IPS-18a (cell line): ENCODE measurements around the gene ZNF30.
"Not testable (repeated sequence)": the region's sequence is repeated elsewhere in the genome, so short reads cannot be mapped to it uniquely, and the experiment has no call there.

Source experiments
- H3K27ac ChIP-seq: one replicate; pipeline ENCODE4 v1.5.1; 2013; ENCODE audit warnings: low read length
- H3K27me3 ChIP-seq: one replicate; pipeline ENCODE4 v1.6.1; 2013; ENCODE audit warnings: mild to moderate bottlenecking, low read length; ENCODE audit not compliant: control insufficient read depth, insufficient read depth
- H3K36me3 ChIP-seq: one replicate; pipeline ENCODE4 v1.6.1; 2013; ENCODE audit warnings: low read depth, low read length; ENCODE audit not compliant: control insufficient read depth
- H3K4me1 ChIP-seq: one replicate; pipeline ENCODE4 v1.6.1; 2013; ENCODE audit warnings: low read depth, low read length; ENCODE audit not compliant: control insufficient read depth
- H3K4me3 ChIP-seq: one replicate; pipeline ENCODE4 v1.5.1; 2013; ENCODE audit warnings: low read length
- H3K9ac ChIP-seq: one replicate; pipeline ENCODE4 v1.6.1; 2013; ENCODE audit warnings: mild to moderate bottlenecking, low read length, moderate library complexity
- H3K9me3 ChIP-seq: one replicate; pipeline ENCODE4 v1.6.1; 2013; ENCODE audit warnings: low read depth, low read length; ENCODE audit not compliant: control insufficient read depth

ZNF30 gene

GRCh38 chr19:34991542-34992333, 65.0 kb downstream of the ZNF30 start:
- Histone ChIP-seq H3K9ac (no peak overlapping the region), H3K4me1 (no peaks in the 10 kb centered on the region), H3K36me3 (no peaks in the 10 kb centered on the region), H3K9me3 (no peaks in the 10 kb centered on the region), H3K4me3 (no peak overlapping the region), H3K27ac (no peak overlapping the region), H3K27me3 (no peaks in the 10 kb centered on the region)

GRCh38 chr19:34992582-34992981, 65.9 kb downstream of the ZNF30 start:
- not testable (repeated sequence) for H3K27ac ChIP-seq, H3K27me3 ChIP-seq, H3K4me3 ChIP-seq, H3K9me3 ChIP-seq, H3K36me3 ChIP-seq, H3K4me1 ChIP-seq, H3K9ac ChIP-seq

DNA sequence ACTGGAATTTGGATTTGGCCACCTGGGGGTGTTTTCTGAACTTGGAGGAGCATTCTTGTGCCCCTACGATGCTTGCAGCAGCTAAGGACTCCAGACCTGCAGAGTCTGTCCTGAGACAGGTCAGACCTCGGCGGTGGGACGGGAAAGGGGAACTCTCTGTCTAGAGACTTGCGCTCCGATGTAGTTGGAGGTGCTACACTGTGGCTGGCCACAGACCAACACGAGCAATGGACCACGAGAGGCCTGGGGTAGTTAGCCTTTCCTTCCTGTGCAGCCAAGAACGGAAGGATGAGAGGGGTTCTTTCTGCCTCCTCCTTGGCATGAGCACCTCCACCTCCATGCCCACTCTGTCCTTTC, 67.6 kb downstream of the ZNF30 start:
- Histone ChIP-seq H3K9me3 (no peaks in the 10 kb centered on the region), H3K9ac (no peak overlapping the region), H3K36me3 (no peaks in the 10 kb centered on the region), H3K4me1 (peaks cover 5% of the 10 kb centered on the region), H3K4me3 (no peak overlapping the region), H3K27me3 (no peaks in the 10 kb centered on the region), H3K27ac (no peak overlapping the region)
